RWPE2 (cell line): ENCODE data around the gene CCDC69.
A peak's percentile ranks its signal among the peaks of the same experiment; 100 is the strongest.
"Not testable (repeated sequence)": the region's sequence is repeated elsewhere in the genome, so short reads cannot be mapped to it uniquely, and the experiment has no call there.

Experiments
- ATAC-seq: fragments of 200-7000 bp; cut with Tn5 transposase; 3 replicates; pipeline ENCODE4 v1.9.1; 2021; ENCODE audit warnings: low read depth
- DNase-seq: peaks from one replicate; pipeline ENCODE4 v3.0.0-alpha.2; 2020; ENCODE audit warnings: low spot score
- H3K27ac ChIP-seq: fragments of 450-650 bp; 2 replicates; pipeline ENCODE4 v1.5.1; 2017; ENCODE audit warnings: mild to moderate bottlenecking; ENCODE audit not compliant: poor library complexity, severe bottlenecking
- H3K27me3 ChIP-seq: fragments of 250-450 bp; sonication (Bioruptor Pico); 2 replicates; pipeline ENCODE4 v1.5.1; 2021; ENCODE audit warnings: mild to moderate bottlenecking, moderate library complexity; ENCODE audit not compliant: insufficient read depth, poor library complexity, severe bottlenecking
- H3K36me3 ChIP-seq: fragments of 250-450 bp; sonication (Bioruptor Pico); 2 replicates; pipeline ENCODE4 v1.5.1; 2020; ENCODE audit warnings: low read depth, mild to moderate bottlenecking, moderate library complexity
- H3K4me1 ChIP-seq: fragments of 250-450 bp; sonication (Bioruptor Pico); 2 replicates; pipeline ENCODE4 v1.5.1; 2021; ENCODE audit warnings: mild to moderate bottlenecking, moderate library complexity; ENCODE audit not compliant: insufficient read depth, poor library complexity, severe bottlenecking
- H3K4me3 ChIP-seq: fragments of 250-450 bp; sonication (Bioruptor Pico); 2 replicates; pipeline ENCODE4 v1.5.1; 2021; ENCODE audit warnings: mild to moderate bottlenecking, moderate library complexity; ENCODE audit not compliant: severe bottlenecking
- H3K9me3 ChIP-seq: fragments of 250-450 bp; sonication (Bioruptor Pico); 2 replicates; pipeline ENCODE4 v1.5.1; 2021; ENCODE audit warnings: mild to moderate bottlenecking, moderate library complexity; ENCODE audit not compliant: severe bottlenecking
- TF ChIP-seq, protein P1 (sequence below): fragments of 450-650 bp; IDR thresholded peaks from one replicate; pipeline ENCODE4 v1.5.1; 2017; ENCODE audit warnings: mild to moderate bottlenecking, moderate library complexity; ENCODE audit not compliant: poor library complexity, severe bottlenecking

CCDC69 gene

DNA sequence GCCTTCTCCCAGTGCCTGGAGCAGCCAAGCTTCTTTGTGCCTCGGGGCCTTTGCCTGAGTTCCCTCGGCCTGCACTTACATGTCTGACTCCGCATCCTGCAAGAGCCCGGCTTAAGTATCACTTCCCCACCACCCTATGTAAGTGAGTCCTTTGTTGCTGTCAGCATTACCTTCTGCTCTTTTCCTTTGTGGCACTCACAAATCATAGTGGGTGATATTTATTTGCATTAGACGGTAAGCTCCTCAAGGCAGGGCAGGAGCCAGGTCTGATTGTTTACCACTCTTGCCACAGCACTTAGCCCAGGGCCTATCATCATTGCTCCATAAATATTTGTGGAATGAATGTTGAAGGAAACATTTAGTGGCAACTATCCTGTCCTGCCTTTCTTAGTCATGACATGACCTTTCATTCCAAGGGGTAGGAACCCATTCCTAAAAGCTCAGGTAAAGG lies 33.9 kb upstream of the CCDC69 start:
- Histone ChIP-seq H3K9me3 (no peaks in the 10 kb centered on the region), H3K27ac (peak overlapping the region; percentile 95), H3K36me3 (peaks cover 33% of the 10 kb centered on the region), H3K27me3 (no peaks in the 10 kb centered on the region), H3K4me1 (peaks cover 38% of the 10 kb centered on the region), H3K4me3 (no peak overlapping the region)
- TF ChIP-seq, protein P1, sequence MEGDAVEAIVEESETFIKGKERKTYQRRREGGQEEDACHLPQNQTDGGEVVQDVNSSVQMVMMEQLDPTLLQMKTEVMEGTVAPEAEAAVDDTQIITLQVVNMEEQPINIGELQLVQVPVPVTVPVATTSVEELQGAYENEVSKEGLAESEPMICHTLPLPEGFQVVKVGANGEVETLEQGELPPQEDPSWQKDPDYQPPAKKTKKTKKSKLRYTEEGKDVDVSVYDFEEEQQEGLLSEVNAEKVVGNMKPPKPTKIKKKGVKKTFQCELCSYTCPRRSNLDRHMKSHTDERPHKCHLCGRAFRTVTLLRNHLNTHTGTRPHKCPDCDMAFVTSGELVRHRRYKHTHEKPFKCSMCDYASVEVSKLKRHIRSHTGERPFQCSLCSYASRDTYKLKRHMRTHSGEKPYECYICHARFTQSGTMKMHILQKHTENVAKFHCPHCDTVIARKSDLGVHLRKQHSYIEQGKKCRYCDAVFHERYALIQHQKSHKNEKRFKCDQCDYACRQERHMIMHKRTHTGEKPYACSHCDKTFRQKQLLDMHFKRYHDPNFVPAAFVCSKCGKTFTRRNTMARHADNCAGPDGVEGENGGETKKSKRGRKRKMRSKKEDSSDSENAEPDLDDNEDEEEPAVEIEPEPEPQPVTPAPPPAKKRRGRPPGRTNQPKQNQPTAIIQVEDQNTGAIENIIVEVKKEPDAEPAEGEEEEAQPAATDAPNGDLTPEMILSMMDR: no peak
- peak; percentile 78 for ATAC-seq
- peak; percentile 86 for DNase-seq

DNA sequence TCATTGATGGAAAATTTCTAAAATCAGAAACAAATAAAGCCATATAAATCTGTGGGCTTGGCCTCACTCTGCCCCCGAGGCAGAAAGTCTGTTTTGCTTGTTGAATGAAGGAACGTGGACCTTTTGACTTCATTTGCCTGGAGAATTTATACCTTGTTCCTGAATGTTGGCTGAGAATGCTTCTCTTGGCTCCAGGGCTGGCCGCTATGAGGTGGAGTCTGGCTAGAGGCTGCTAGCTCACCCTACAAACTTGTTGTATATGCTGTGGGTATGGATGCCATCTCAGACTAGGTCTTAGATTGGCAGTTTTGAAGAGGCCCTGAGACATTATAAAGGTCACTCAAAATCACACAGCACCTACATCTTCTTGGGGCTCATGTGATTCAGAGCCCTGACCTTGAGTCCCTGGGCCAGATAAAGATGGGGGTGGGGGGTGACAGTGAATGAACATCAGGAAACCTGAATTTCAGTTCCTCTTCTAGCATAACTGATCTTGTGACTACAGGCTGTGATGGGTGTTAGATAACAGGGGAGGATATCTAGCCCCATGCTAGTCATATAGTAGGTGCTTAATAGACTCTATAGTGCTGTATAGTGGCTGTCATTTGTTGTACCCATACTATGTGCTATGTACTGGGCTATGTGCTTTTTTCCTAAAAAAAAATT lies 31.9 kb upstream of the CCDC69 start:
- Histone ChIP-seq H3K36me3 (peaks cover 13% of the 10 kb centered on the region), H3K9me3 (no peaks in the 10 kb centered on the region), H3K4me1 (peaks cover 38% of the 10 kb centered on the region), H3K4me3 (no peak overlapping the region), H3K27ac (peak overlapping the region; percentile 95), H3K27me3 (no peaks in the 10 kb centered on the region)
- TF ChIP-seq, protein P1: no peak
- ATAC-seq (no peak), DNase-seq (no peak)

DNA sequence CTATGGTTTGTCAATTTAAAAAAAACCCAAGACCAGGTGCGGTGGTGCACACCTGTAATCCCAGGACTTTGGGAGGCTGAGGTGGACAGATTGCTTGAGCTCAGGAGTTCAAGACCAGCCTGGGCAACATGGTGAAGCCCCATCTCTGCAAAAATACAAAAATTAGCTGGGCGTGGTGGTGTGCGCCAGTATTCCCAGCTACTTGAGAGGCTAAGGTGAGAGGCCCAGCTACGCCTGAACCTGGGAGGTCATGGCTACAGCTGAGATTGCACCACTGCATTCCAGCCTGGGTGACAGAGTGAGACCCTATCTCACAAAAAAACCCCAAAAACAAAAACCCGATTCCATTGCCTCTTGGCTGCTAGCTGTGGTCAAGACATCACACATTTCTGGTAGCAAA lies 31.1 kb upstream of the CCDC69 start:
- Histone ChIP-seq H3K27ac (peak overlapping the region; percentile 95), H3K4me1 (peaks cover 38% of the 10 kb centered on the region)
- ATAC-seq, DNase-seq, H3K27me3 ChIP-seq, H3K36me3 ChIP-seq, H3K9me3 ChIP-seq, H3K4me3 ChIP-seq: not testable (repeated sequence)

DNA sequence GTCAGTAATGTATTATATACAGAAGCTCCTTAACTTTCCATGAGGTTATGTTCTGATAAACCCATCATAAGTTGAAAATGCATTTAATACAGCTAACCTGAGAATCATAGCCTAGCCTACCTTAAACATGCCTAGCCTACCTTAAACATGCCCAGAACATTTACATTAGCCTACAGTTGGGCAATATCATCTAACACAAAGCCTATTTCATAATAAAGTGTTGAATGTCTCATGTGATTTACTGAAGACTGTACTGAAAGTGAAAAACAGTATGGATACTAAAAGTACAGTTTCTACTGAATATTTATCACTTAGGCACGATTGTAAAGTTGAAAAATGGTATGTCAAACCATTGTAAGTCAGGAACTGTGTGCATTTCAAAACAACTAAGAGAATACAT lies 30.7 kb upstream of the CCDC69 start:
- TF ChIP-seq, protein P1: no peak
- no peaks in the 10 kb centered on the region for H3K27me3 ChIP-seq
- peaks cover 1% of the 10 kb centered on the region for H3K36me3 ChIP-seq
- H3K4me1 ChIP-seq: peaks cover 38% of the 10 kb centered on the region
- peak overlapping the region; percentile 95 for H3K27ac ChIP-seq
- no peak for ATAC-seq
- no peaks in the 10 kb centered on the region for H3K9me3 ChIP-seq
- no peak for DNase-seq
- peak overlapping the region; percentile 64 for H3K4me3 ChIP-seq

DNA sequence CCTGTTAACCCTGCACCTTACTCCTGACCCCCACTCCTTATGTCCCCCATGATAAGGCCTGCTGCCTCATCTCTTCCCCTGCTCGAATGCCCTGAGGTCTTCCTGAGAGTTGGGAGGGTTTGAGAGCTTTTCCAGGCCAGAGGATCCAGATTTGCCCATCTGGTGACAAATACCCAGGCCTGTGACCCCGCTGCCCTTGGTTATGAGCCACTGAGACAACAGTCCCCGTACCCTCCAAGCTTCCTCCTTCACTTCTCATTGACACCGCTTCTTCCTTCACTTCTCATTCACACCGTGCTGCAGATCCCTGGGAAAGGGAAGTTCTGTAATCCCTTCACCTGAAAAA lies 29.7 kb upstream of the CCDC69 start:
- no peaks in the 10 kb centered on the region for H3K9me3 ChIP-seq
- TF ChIP-seq, protein P1: no peak
- DNase-seq (no peak), ATAC-seq (no peak)
- no peaks in the 10 kb centered on the region; the same call in 1 of the 2 replicates for H3K36me3 ChIP-seq
- H3K27ac ChIP-seq: peak overlapping the region; percentile 95
- peaks cover 32% of the 10 kb centered on the region for H3K4me1 ChIP-seq
- peak overlapping the region; percentile 64 for H3K4me3 ChIP-seq
- H3K27me3 ChIP-seq: no peaks in the 10 kb centered on the region
